AG09309 (cell line): Measurements from ENCODE around the gene PTS.

ENCODE experiments used
- DNase-seq: peaks from one replicate; pipeline ENCODE4 v3.0.0-alpha.2; 2010; ENCODE audit warnings: low read depth
- H3K4me3 ChIP-seq: 2 replicates; pipeline ENCODE4 v1.5.1; 2011; ENCODE audit warnings: mild to moderate bottlenecking, low read depth, low read length, moderate library complexity; ENCODE audit not compliant: control insufficient read depth
- TF ChIP-seq, protein P1 (sequence below): IDR thresholded peaks from 2 replicates; pipeline ENCODE4 v1.5.1; 2011; ENCODE audit warnings: mild to moderate bottlenecking, low read depth, low read length, inconsistent platforms; ENCODE audit not compliant: insufficient read depth, control insufficient read depth; ENCODE audit errors: missing control alignments

Gene PTS

DNA sequence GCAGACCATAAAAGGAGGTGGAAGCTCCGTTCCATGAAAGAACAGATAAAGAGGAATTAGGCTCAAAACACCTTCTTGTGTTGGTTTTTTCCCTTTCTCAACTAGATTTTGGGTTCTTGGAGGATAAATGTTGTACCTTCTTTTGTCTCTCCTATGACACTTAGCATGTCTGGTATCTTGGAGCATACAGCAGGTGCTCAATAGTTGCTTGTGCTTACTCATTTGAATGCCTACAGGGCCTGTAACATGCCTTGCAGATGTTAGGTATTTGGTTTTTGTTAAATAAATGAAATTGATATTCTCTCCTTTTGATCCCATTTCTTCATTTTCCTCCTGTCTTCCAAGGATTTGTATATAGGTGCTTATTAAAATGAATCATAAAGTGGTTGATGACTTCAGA lies 50.8 kb downstream of the PTS start:
- no peak overlapping the region for H3K4me3 ChIP-seq
- TF ChIP-seq, protein P1, sequence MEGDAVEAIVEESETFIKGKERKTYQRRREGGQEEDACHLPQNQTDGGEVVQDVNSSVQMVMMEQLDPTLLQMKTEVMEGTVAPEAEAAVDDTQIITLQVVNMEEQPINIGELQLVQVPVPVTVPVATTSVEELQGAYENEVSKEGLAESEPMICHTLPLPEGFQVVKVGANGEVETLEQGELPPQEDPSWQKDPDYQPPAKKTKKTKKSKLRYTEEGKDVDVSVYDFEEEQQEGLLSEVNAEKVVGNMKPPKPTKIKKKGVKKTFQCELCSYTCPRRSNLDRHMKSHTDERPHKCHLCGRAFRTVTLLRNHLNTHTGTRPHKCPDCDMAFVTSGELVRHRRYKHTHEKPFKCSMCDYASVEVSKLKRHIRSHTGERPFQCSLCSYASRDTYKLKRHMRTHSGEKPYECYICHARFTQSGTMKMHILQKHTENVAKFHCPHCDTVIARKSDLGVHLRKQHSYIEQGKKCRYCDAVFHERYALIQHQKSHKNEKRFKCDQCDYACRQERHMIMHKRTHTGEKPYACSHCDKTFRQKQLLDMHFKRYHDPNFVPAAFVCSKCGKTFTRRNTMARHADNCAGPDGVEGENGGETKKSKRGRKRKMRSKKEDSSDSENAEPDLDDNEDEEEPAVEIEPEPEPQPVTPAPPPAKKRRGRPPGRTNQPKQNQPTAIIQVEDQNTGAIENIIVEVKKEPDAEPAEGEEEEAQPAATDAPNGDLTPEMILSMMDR = no peak
- no peak for DNase-seq

DNA sequence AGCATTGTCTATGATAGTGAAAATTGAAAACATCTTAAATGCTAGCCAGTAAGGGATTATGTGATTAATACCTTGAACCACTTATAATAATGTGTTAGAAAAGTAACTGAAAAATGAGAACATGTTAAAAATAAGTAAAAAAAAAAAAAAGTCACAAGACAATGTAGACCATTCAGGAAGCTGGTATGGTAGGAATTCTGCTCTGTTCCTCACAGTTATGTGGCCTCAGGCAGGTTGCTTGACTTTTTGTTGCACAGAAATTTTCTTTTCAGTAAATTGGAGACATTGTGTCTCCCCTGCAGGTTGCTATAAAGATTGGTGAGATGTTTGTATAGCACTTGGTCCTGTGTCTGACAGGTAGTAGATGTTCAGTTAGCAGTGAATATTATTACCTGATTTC lies 51.7 kb downstream of the PTS start:
- no peak overlapping the region for H3K4me3 ChIP-seq
- TF ChIP-seq, protein P1 = no peak
- DNase-seq = no peak

DNA sequence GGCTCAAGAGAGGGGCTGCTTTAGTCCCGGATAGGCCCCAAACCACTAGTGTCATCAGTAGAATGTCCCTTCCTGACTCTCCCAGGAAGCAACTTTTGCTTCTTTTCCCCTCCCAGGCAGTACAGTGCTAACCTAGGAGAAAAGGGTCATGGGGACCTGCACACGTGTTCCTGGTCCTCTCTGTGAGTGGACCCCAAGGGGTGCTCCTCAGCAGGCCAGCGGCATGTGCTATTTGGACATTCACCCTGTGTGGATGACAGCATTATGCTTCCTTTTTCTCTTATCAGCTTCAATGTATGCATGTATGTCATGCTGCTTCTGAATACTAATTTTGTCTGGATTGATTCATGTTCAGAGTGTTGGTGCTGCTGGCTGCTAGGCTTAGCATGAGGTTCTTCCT lies 52.6 kb downstream of the PTS start:
- TF ChIP-seq, protein P1 = no peak
- H3K4me3 ChIP-seq = no peak overlapping the region
- DNase-seq = no peak

DNA sequence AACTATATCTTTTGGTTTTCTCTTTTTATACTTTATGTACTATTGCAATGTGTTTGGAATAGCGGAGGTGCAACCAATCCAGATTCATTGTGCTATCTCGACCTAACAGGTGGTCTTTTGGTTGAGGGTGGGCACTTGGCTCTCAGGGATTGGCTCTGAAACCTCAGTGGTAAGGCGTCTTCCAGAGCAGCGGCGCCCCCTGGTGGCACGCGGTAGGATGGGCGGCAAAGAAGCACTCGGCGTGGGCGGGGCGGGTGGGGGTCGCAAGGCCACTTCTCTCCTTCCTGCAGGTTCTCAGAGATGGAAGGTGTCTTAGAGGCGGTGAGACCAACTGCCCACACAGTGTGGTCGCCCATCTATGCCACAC lies 53.7 kb downstream of the PTS start:
- TF ChIP-seq, protein P1 = peak; percentile 82
- peak overlapping the region; percentile 46 for H3K4me3 ChIP-seq
- DNase-seq = no peak

DNA sequence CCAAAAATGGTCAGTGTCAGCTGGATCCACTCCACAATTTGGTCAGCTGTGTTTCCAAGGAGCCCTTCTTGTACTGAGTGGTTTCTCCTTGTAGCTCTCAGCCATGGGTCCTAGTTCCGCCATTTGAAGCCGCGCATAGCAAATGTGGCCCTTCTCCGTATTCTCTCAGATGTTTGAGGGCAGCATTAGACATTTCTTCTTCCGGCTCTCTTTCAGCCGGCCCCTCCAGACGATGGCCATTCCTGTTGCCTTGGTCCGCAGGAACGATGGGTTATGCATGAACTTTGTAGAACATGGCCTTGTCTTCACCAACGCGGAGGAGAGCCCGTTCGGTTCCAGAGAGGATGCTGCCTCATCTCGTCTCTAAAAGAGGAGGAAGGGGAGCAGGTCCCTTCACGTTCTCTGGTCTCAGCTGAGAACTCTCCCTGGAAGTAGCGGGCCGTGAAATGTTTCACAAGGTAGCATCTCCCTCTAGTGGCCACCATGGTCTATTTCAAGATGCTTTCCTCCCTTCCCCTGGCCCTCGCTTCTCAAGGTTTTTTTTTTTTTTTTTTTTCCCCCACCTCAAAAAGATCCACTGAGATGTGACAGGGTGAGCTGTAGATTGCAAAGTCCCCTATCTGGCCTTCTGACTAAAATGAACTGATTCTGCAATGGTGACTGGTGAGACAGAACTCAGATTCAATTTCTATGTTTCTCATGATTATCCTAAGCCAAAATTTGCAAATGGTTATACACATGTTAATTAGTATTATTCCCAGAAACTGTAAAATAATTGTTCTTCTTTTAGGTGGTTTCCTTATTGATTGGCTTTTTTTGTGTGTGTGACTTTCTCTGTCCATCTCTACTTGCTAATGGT lies 54.3 kb downstream of the PTS start:
- TF ChIP-seq, protein P1 = peak; percentile 74
- peak; percentile 49 for DNase-seq
- peak overlapping the region; percentile 46 for H3K4me3 ChIP-seq

- H3K4me3 ChIP-seq = no peak overlapping the region
- TF ChIP-seq, protein P1 = no peak
- DNase-seq = no peak
Observed at GRCh38 chr11:112281726-112282125, 55.5 kb downstream of the PTS start.
